Omental fat pad (tissue), 4 donors: ENCODE results near the gene FGFBP3. TPM values are rescaled to one million over a fixed set of nuclear protein-coding genes. Genes with fewer than 3 reads are reported as not detected.
A peak's percentile ranks its signal among the peaks of the same experiment; 100 is the strongest.

ENCODE experiments used
- ATAC-seq: fragments of 150-250 bp; one replicate; pipeline ENCODE4 v1.9.1; 2016; ENCODE audit warnings: mild to moderate bottlenecking, moderate library complexity; ENCODE audit not compliant: low FRiP score
- DNase-seq: peaks from one replicate; pipeline ENCODE4 v3.0.0-alpha.2; 2019; ENCODE audit warnings: low spot score
- total RNA-seq, 4 donors: library from RNA; depleted of rRNA; stranded (reverse); fragments of >200 nt; gene quantifications; one replicate each; pipeline ENCODE4 v1.1.0, GENCODE V29; 2016
- TF ChIP-seq, protein P1 (sequence below), 3 donors: fragments of 450-650 bp; IDR thresholded peaks; one replicate each; pipeline ENCODE4 v1.5.1; 2016 to 2017; ENCODE audit warnings: antibody characterized with exemption in 3 of 3, mild to moderate bottlenecking in 3 of 3, moderate library complexity in 2 of 3

The FGFBP3 gene, protein sequence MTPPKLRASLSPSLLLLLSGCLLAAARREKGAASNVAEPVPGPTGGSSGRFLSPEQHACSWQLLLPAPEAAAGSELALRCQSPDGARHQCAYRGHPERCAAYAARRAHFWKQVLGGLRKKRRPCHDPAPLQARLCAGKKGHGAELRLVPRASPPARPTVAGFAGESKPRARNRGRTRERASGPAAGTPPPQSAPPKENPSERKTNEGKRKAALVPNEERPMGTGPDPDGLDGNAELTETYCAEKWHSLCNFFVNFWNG
- total RNA-seq, result 1 to 10 TPM in 1 of 4 donors, under 1 TPM in 3; 0.28 to 3.0 (median 0.70) TPM

DNA sequence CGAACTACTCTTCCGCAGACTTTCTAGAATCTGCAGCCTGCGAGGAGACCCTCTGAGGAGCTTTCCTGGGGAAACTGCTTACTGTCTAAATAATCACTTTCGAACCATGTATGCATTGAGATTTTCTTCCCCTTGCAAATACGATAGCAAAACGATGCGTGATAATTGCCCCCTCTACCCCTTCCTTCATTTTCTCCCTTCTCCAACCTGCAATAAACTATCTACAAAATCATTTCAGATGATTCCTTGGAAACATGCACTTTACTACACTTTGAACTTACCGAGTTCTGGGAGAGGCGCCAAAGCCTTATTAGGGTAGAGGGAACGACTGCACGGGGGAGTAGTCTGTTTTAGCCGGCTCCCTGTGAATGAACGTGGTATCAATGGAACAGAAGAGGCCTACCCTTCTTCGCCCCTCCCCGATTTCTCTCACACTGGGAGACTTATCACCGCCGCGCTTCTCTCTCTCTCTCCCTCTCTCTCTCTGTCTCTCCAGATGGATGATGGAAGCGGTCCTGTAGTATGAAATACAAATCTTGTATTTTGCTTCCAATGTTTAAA lies at the start of gene FGFBP3:
TSS of gene FGFBP3 (minus strand) at position 370 of the 561 bp plus-strand sequence. CDS start 517 bp downstream, outside the sequence.
- ATAC-seq (peak; percentile 67), DNase-seq (no peak)
- TF ChIP-seq, protein P1, sequence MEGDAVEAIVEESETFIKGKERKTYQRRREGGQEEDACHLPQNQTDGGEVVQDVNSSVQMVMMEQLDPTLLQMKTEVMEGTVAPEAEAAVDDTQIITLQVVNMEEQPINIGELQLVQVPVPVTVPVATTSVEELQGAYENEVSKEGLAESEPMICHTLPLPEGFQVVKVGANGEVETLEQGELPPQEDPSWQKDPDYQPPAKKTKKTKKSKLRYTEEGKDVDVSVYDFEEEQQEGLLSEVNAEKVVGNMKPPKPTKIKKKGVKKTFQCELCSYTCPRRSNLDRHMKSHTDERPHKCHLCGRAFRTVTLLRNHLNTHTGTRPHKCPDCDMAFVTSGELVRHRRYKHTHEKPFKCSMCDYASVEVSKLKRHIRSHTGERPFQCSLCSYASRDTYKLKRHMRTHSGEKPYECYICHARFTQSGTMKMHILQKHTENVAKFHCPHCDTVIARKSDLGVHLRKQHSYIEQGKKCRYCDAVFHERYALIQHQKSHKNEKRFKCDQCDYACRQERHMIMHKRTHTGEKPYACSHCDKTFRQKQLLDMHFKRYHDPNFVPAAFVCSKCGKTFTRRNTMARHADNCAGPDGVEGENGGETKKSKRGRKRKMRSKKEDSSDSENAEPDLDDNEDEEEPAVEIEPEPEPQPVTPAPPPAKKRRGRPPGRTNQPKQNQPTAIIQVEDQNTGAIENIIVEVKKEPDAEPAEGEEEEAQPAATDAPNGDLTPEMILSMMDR (IDR thresholded peaks at IDR 0.05), result no peak

DNA sequence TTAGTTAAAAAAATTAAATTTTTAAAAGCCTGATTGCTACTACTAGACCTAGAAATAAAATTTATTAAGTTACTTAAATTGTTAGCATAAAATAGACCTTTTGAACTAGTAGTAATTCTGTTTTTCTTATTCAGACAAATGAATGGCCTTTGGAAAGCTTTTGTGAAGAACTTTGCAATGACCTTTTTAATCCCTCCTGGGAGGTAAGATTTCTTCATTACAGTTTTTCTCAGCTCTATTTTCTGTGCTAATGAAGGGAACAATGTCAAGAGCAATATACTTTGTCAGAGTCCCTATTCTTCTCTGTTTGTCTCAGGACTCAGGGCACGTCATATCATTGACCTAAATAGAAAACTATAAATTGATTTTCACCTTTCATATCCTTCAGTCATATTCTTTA lies 47.8 kb upstream of the FGFBP3 start:
- ATAC-seq (no peak), DNase-seq (no peak)
- TF ChIP-seq, protein P1 (IDR thresholded peaks at IDR 0.05), result no peak

DNA sequence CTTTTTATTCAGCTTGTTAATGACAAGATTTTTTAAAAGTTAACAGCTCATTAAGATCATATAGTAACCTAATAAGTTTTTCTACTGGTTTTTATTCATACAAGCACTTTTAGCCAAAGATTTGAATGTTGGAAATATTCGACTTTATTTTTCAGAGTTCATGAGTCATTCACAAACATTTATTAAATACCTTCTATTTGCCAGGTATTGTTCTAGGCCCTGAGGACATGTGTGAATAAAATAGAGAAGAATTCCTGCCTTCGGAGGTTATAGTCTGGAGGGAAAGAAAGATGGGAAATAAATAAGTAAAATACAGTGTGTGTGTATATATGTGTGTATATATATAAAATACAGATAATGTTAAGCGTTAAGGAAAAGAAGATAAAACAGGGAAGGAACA lies 45.8 kb upstream of the FGFBP3 start:
- no peak for ATAC-seq
- TF ChIP-seq, protein P1 (IDR thresholded peaks at IDR 0.05), result no peak
- no peak for DNase-seq

DNA sequence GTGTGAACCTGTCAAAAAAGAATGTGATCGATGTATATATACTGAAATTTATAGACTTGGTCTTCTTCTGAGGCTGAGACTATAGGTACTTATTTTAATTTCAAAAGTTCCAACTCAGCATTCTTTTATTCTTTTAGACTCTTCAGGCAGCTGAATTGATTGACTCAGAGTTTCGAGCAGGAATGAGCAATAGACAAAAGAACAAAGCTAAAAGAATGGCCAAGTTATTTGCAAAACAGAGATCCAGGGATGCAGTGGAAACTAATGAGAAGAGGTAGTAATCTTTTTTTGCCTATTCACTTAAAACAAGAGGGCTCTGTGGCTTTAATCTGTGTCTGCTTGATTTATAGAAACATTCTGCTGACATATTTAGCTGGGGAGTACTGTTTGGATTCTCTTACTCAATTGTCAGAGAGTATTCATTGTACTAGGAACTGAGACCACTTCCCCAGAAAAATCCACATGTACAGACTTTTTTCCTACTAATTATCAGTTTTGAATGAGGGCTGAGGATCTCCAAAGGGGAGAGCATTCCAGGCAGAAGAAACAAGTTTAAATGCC lies 44.4 kb upstream of the FGFBP3 start:
- ATAC-seq (no peak), DNase-seq (no peak)
- TF ChIP-seq, protein P1 (IDR thresholded peaks at IDR 0.05), result no peak

DNA sequence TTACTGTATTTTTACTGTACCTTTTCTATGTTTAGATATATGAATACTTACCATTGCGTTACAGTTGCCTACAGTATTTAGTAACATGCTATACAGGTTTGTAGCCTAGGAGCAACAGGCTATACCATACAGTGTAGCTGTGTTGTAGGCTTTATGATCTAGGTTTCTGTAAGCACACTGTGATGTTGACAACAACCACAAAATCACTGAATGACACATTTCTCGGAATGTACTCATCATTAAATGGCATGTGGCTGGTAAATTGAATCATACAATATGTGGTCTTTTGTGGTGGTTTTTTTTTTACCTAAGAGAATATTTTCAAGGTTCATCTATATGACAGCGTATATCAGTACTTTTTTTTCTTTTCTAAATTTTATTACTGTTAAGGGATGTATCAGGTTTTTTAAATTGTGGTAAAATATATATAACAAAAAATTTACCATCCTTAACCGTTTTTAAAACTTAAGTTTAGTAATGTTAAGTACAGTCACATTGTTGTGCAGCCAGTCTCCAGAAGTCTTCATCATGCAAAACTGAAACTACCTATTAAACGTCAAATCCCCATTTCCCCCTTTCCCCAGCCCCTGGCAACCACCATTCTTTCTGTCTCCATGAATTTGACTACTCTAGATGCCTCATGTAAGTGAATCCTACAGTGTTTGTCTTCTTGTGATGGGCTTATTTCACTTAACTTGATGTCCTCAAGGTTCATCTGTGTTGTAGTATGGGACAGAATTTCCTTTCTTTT lies 35.8 kb upstream of the FGFBP3 start:
- TF ChIP-seq, protein P1 (IDR thresholded peaks at IDR 0.05), result no peak
- no peak for DNase-seq
- no peak for ATAC-seq

DNA sequence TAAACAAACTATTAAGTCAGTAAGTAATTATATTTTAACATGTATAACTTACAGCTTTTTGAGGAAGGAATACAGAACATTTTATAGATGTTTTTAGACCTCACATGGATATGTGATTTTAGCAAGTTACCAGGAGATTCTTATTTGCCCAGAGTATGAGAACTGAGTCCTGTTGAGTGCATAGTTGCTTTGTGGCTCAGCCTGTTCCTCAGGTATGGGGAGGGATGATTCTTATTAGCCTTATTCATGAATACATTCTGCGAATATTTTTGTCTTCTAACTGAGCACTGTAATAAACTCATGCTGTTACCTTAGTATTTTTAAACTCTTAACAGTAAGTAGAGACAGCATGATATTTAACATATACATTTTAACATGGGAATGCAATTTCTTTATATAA lies 32.1 kb upstream of the FGFBP3 start:
- no peak for DNase-seq
- TF ChIP-seq, protein P1 (IDR thresholded peaks at IDR 0.05), result no peak
- no peak for ATAC-seq
